ENCODE data around the gene PEX13.
A peak's percentile ranks its signal among the peaks of the same experiment; 100 is the strongest.
"Not testable (repeated sequence)": the region's sequence is repeated elsewhere in the genome, so short reads cannot be mapped to it uniquely, and the experiment has no call there.

Gene PEX13

GRCh38 chr2:61011678-61012077 is 5.8 kb upstream of the PEX13 start:
- no peak for DNase-seq

DNA sequence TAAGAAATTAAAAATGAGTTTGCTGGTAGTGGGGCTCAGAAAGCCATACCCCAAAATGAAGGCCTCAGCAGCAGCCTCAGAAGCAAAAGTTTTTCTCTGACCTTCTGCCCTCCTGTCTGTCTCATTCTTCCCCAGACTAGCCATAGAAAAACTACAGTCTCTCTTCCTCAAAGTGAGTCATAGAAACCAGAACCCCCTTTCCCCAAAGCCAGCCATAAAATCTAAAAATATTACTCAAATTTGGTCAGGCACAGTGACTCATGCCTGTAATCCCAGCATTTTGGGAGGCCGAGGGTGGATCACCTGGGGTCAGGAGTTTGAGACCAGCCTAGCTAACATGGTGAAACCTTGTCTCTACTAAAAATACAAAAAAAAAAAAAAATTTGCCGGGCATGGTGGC is 5.2 kb upstream of the PEX13 start:
- DNase-seq = not testable (repeated sequence)

DNA sequence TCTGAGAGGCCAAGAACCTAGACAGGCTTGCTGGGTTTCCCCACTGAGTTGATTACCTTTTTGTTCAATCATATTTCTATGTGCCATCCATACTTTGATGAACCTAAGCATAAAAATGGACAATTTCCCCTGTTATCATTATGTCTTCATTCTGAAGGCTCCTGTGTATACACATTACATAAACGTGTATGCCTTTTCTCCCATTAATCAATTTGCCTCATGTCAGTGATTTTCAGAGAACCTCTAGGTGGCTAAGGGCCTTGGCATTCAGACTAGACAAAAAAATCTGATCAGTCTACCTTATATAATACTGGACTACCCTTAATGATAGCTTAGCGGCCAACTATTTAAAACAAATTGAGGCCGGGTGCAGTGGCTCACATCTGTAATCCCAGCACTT is 4.1 kb upstream of the PEX13 start:
- DNase-seq = no peak

DNA sequence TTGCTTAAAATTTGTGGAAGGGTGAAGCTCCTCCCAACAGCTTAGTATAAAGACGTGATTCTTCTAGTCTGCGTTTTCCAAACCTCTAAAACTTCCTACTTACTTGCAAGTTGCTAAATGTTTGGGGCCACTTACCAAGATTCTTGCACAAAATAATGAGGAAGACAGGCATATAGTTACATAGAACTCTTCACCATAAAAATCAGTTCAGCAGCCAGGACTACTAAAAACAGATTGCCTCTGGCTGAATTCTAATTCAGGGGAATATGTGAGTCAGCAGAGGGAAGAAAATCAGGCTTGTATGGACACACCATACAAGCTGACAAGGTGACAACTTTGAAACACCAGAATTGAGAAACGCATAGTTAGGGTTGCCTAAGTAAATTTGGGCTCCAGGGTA is 2.8 kb upstream of the PEX13 start:
- no peak for DNase-seq

- DNase-seq = no peak
Measured at GRCh38 chr2:61015976-61016375, 1.5 kb upstream of the PEX13 start.

DNA sequence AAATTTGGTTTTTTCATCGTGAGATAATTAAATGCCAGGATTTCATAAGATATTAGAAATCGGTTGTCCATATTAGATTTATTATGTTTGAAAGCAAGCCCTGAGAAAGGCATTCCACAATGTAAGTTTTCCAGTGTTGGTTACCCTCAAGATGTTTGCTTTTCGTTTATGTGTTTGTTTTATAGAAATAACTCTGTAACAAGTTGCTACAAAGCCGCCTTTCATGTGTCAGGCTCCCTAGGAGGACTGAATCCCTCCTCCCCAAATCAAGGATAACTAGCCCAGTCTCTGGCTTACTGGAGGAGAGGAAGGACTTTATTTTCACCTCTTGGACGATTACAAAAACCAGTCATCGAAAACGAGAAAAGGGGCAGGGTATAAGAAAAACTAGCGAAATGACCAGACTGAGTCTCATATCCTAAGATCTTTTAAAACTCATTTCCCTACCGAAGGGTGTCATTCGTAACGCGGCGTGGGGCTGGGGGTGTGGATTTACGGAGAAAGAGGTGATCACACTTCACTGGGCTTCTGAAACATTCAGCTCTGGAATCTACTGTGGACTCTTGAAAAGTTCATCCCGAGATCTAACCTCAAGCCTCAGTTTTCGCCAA is 1.0 kb upstream of the PEX13 start:
- DNase-seq = no peak

DNA sequence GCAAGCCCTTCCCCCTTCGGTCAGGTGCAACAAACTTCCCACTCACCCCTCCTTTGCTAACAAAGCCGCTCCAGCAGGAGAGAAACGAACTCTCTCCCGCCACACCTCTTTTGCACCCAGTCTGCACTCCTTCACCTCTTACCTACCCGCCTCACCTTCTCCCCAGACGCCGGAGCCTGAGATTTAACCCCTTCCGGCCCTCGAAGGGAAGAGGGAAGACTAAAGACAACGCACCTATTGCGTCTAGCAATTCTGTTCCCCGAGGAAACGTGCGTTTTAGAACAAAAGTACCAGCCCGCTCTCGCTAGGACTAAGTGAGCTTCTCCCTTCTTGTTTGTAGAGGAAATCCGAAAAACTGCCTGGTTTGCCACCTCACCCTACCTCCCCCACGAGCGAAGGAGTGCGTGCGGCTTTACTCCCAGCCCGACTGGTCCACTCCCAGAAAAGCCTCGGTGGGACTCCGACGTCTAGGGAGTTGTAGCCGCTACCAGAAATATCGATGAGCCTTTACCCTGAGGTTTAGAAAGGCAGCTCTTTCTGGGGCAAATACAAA is 441 bp upstream of the PEX13 start:
- peak; percentile 45 for DNase-seq

- no peak for DNase-seq
Measured at GRCh38 chr2:61018318-61018755, 817 bp downstream of the PEX13 start.

DNA sequence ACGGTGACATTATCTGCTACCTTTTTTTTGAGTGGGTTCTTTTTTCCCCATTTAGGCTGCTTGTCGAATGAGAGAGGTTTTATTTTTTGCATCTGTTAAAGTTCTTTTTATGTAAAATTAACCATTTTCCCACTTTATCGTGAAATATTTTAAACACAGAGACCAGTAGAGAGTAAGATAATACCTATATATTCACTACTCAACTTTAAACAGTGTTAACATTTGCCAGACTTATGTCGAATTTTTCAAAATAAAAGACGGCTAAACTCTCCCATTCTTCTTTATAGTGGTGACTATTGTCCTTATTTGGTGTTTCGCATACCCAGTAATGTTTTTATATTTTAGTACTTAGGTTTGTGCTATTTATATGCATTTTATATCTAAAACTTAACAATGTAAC is 1.3 kb downstream of the PEX13 start:
- DNase-seq = no peak

DNA sequence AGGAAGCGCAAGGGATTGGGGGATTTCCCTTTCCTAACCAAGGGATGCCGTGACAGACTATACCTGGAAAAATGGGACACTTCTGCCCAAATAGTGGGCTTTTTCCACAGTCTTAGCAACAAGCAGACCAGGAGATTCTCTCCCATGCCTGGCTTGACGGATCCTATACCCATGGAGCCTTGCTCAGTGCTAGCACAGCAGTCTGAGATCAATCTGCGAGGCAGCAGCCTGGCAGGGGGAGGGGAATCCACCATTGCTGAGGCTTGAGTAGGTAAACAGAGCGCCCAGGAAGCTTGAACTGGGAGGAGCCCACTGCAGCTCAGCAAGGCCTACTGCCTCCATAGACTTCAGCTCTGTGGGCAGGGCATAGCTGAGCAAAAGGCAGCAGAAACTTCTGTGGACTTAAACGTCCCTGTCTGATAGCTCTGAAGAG is 3.7 kb downstream of the PEX13 start:
- DNase-seq = no peak

- DNase-seq = no peak
Measured at GRCh38 chr2:61023670-61024069, 6.2 kb downstream of the PEX13 start.

- DNase-seq = no peak
Measured at GRCh38 chr2:61029533-61029932, 12.0 kb downstream of the PEX13 start.

DNA sequence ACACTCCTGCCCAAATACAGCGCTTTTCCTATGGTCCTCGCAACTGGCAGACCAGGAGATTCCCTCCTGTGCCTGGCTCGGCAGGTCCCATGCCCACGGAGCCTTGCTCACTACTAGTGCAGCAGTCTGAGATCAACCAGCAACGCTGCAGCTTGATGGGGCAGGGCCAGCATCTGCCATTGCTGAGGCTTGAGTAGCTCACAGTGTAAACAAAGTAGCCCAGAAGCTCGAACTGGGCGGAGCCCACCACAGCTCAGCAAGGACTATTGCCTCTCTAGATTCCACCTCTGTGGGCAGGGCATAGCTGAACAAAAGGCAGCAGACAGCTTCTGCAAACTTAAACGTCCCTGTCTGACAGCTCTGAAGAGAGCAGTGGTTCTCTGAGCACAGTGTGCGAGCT is 17.1 kb downstream of the PEX13 start:
- not testable (repeated sequence) for DNase-seq

DNA sequence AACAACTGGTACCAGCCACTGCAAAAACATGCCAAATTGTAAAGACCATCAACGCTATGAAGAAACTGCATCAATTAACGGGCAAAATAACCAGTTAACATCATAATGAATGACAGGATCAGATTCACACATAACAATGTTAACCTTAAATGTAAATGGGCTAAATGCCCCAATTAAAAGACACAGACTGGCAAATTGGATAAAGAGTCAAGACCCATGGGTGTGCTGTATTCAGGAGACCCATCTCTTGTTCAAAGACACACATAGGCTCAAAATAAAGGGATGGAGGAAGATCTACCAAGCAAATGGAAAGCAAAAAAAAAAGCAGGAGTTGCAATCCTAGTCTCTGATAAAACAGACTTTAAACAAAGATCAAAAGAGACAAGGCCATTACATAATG is 19.1 kb downstream of the PEX13 start:
- not testable (repeated sequence) for DNase-seq

- no peak for DNase-seq
Measured at GRCh38 chr2:61042807-61043206, 25.3 kb downstream of the PEX13 start.

- DNase-seq = no peak
Measured at GRCh38 chr2:61044636-61045035, 27.1 kb downstream of the PEX13 start.

GRCh38 chr2:61045226-61045625 is 27.7 kb downstream of the PEX13 start:
- no peak for DNase-seq

- no peak for DNase-seq
Measured at GRCh38 chr2:61045999-61046398, 28.5 kb downstream of the PEX13 start.

DNA sequence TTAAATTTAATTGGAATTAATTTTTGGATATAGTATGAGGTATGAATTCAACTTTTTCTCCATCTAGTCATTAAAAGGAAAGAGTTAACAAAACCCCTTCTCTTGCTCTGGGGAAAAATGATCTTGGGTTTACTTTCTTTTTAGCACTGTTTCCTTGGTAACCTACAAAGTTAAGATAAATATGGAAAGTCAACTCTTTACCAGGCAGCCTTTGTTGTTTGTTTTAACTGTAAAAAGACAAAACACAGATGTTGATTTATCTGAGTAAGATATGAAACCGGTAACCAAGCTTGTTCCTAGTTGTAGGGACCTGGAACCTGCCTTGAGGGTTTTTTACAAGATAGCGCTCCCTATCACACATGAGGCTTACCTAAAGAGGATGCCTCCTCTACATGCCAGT is 38.0 kb downstream of the PEX13 start:
- DNase-seq = no peak

DNA sequence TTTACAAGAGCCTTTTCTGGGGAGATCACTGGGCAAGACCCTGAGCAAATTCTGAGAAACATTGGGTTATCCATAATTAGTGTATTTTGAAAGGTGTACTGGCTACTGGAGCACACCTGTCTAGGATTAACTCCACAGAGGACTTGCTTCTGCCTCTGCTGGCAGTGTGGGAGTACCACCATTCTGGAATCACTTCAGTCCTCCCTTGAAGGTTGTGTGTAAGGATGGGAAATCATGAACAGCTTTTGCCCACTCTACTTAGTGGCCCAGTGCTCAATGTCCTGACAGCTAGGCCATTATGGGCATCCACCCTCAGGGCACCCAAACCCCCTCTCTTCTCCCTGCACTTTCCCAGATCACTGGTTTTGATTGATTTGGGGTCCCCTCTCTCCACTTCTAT is 40.0 kb downstream of the PEX13 start:
- DNase-seq = no peak

DNA sequence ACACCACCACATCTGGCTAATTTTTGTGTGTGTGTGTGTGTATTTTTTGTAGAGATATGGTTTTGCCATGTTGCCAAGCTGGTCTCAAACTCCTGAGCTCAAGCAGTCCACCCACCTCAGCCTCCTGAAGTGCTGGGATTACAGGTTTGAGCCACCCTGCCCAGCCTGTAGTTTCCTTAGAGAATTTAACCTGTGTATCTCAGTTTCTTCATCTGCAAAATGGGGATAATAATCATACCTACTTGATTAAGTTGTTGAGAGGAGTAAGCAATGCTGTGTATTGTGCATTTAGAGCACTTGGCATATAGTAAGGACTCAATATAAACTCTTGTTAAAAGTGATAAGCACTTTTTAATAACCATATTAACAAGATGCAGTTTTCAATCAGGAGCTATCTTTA is 41.9 kb downstream of the PEX13 start:
- no peak for DNase-seq

DNA sequence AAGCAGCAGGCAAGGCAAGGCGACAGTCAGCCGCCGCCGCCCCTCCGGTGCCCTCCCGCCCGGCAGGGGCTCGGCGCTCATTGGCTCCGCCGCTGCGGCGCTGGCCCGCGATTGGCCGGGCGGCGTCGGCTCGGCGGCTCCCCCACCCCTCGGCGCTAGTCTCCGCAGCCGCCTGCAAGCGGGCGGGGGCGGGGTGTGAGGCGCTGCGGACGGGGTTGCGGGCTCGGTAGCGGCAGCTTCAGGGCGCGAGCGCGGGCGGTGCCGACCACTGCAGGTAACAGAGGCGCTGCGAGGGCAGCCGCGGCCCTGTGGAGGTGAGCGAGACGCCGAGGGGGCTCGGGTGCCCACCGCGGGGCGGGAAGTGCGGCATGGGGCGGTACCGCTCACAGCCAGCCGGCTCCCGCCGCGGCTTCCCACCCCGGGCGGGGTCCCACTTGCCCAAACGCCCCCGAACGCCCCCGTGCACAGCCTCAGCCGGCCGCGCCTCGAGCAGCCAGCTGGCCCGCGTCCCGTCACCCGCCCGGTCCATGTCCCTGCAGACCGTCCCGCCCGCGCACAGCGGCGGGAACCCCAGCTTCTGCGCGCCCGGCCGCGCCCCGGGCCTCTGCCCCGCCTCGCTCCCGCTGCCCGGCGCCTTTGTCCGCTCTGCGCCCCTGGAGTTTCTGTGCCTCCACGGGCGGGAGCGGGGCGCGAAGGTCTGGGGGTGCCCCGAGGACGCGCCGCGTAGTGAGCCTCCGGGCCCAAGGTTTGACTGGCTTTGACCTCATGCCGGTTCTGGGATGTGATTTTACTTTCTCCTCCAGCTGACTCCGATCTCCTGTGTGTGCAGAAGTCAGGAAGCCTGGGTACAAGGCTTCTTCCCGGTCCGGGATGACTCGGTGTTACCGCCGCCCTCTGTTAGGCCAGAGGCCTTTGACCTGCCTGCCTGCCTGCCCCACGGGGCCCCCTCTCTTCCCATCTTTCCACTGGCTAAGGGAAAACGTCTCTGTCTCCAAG is 48.5 kb downstream of the PEX13 start, which contains the start of gene SANBR:
Gene SANBR (plus strand): TSS at position 158 of the 996 bp plus-strand sequence. CDS start 4,480 bp downstream, outside the sequence.
- DNase-seq = peak; percentile 68

DNA sequence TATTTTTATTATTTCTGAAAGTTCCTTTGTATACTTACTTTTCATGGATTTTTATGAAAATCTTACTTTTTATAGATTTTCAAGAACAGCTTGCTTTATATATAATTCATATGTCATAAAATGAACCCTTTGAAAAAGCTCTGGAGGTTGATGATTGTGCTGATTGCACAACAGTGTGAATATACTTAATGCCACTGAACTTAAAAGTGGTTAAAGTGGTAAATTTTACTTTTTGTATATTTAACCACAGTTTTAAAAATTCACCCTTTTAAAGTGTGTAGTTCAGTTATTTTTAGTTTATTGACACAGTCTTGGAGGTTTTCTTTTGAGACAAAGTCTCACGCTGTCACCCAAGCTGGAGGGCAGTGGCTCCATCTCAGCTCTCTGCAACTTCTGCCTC is 56.6 kb downstream of the PEX13 start:
- no peak for DNase-seq

- DNase-seq = no peak
Measured at GRCh38 chr2:61085883-61086282, 68.4 kb downstream of the PEX13 start.

Measured in NCI-H1092 (cell line).